ENCODE data around the gene PTPRN2.
"Not testable (repeated sequence)": the region's sequence is repeated elsewhere in the genome, so short reads cannot be mapped to it uniquely, and the experiment has no call there.

Gene PTPRN2

DNA sequence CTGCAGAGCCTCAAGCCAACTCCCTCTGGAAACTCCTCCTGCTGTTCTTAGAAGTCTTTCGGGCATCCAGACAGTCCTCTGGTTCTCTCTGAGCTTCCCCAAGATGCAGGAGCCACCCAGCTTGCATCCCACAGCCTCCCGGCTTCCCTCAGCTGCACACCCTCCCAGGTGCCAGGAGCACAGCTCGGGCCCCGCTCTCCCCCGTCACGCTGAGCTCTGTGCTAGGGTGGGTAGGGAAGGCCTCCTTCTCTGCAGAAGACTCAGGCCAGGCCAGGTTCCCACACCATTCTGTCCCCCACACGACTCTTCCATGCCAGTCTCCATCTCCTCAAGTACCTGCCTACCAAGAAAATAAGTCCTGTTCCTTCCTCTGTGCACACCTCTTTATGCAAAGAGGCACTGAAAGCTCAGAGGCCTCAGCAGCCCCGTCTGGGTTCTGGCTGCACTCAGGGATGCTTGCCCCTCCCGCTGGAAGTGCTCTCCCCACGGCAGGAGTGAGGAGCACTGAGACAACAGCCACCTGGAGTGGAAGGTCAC, 537.1 kb downstream of the PTPRN2 start:
- no peak for DNase-seq (ENCODE audit: low spot score)

DNA sequence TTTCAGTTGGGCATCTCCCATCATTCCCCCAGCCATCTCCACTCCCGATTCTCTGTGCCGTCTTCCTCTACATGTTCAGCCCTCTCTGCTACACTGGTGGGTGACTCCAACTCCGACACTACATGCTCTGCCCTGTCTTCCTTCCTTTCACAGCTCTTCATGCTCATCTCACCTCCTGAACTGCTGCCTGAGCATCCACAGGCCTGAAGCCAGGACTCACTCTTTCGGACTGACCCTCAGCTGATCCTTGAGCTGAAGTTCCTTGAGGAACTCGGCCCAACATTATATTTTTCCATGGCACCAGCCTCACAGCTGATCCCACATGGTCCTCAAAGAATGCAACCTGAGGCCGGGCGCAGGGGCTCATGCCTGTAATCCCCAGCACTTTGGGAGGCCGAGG, 538.4 kb downstream of the PTPRN2 start:
- DNase-seq (ENCODE audit: low spot score): no peak

DNA sequence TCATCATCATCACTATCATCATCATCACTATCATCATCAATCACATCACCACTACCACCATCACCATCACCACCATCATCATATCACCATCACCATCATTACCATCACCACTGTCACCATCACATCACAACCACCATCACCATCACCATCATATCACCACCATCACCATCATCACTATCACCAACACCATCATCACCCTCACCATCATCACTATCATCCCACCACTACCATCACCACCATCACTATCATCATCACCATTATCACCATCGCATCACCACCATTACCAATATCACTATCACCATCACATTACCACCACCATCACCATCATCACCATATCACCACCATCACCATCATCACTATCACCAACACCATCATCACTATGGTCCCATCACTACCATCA, 539.1 kb downstream of the PTPRN2 start:
- DNase-seq (ENCODE audit: low spot score): no peak

DNA sequence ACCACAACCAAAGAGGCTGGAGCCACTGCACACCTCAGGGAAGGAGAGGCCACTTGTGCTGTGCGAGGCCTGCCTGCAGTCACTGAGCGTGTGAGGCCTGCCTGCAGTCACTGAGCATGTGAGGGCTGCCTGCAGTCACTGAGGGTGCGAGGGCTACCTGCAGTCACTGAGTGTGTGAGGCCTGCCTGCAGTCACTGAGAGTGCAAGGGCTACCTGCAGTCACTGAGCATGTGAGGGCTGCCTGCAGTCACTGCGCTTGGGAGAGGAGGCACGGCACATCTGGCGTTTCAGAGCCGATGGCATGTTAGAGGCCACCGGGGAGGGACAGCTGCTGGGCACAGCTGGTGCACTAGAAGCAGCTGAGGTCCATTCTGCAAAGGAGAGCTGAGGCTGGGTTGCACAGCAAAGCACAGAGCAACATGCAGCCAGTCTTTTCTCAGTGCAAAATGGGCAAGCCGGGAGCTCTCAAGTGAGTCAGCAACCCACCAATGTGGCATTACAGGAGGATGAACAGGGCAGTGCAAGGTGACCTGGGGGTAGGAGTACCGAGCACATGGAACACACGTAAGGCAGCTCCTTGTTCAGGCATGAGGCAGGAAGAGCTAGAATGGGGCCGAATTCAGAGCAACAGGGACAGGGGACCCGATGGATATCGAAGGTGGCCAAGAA, 540.1 kb downstream of the PTPRN2 start:
- no peak for DNase-seq (ENCODE audit: low spot score)

DNA sequence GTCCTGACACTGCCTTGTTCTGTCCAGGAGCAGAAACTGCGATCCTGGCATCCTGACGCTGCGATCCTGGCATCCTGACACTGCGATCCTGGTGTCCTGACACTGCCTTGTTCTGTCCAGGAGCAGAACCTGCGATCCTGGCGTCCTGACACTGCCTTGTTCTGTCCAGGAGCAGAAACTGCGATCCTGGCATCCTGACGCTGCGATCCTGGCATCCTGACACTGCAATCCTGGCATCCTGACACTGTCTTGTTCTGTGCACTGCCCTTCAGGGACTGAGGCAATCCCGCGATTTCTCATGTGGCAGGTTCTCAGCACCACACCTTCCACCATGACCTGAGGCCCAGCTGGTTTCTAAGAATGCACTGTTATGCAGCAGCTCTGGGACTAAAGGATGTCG, 541.4 kb downstream of the PTPRN2 start:
- DNase-seq (ENCODE audit: low spot score): not testable (repeated sequence)

DNA sequence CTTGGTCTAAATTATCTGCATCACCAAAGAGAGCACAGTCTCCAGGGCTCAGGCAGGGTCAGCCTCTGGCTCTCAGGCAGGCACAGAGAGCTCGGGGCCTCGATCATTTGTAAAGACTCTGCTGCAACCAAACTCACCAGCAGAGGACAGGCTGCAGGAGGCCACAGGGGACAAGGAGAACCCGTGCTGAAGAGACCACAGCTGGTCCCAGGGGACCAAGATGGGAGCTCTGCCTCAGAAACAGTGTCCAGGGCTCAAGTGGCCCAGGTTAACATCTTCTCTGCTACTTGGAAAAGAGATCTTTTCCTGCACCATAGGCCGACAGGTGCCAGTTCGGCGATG, 543.2 kb downstream of the PTPRN2 start:
- no peak for DNase-seq (ENCODE audit: low spot score)

DNA sequence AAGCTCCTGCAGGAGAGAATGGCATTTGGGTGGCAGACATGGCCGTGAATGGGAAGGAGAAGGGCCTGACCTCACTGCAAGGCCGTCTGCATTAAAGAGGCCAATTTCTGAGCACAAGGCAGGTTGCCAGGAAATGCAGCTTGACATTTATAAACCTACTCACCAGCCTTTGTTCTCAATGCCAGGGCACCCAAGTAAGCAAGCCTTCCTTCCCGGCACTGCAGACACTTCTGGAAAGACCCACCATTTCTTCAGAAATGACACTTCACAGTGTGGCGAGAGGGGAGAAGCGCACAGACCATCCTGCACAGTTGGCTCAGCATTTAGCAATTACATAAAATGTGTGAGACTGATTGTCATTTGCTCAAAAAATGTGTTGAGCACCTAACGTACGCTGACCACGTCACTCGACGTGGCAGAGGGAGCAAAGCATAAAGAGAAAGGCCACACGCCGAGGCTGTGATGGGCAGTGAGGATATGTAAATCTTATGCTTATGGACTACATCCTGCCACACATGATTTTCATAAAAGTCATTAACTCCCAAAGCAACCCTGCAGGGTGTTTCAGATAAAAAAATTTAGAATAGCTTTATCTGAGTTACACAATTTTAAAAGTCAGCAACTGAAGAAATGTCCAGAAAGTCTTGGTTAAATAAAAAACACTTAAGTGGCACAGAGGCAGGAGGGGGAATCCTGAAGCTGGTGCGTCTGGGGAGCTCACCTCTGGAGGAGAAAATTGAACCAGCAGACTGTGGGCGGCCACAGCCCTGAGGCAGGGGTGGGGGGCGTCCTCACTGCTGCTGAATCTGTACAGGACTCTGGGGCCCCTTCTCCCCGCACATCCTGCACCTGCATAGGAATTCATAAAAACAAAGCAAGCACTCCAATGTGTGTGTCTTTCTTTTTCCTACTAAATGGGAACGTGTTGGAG, 543.8 kb downstream of the PTPRN2 start:
- DNase-seq (ENCODE audit: low spot score): no peak

DNA sequence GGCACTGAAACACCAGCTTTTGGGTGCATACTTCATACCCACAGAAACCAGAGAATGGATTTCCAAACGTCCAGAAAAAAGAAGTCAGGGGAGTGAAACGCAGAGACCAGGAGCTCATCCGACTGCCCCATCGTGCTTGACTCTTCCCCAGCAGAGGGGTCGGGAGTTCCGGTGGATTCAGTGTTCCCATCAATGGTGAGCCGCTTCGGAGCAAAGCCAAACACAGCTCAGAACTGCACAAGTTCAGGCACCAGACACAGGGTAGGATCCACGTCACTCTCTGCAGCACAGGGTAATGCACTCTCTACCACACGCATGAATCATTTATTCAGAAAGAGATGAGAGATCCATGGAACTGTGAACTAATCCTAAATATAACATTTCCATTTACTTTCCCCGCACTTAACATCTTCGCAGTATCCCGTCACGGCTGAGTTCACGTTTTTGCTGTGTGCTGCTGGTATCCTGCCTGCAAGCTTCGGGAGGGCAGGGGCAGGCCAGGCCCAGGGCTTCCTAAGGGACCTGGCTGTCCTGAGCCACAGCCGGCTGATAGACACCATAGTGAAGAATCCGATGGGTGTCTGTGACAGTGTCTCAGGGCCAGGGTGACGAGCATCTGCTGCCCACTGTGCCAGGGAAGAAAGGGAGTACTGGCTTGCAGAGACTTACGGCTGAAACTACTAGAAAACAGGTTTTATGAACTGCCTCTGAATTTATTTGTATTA, 545.3 kb downstream of the PTPRN2 start:
- DNase-seq (ENCODE audit: low spot score): no peak

DNA sequence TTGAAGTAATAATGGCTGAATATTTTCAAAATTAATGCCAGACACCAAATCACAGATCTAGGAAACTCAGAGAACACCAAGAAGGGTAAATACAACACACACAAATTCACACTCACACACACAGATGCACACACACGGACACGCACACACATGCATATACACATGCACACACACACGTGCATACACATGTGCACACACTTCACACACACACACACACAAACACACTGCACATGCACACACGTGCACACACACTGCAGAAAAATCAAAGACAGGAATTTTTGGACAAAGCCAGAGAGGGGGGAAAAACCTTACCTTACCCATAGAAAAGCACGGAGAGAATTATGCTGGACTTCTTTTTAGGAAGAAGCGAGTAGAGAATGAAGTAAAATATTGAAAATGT, 547.4 kb downstream of the PTPRN2 start:
- DNase-seq (ENCODE audit: low spot score): no peak

DNA sequence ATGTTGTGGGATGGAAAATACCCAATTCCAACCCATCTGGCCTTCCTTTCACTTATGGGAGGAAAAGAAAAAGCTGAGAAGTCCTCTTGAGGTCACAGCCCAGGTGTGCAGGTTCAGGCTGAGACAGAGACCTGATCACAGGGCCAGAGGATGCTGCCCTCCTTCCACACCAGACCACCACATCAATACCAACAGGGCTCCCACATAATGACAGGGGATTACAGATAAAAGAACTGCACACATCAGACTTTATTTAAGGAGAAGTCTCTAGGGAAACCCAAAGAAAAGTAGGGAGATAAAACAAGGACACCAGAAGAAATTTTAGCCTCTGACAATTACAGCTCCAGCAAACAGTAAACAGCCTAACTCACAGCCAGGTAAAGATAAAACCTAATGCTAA, 548.4 kb downstream of the PTPRN2 start:
- no peak for DNase-seq (ENCODE audit: low spot score)

DNA sequence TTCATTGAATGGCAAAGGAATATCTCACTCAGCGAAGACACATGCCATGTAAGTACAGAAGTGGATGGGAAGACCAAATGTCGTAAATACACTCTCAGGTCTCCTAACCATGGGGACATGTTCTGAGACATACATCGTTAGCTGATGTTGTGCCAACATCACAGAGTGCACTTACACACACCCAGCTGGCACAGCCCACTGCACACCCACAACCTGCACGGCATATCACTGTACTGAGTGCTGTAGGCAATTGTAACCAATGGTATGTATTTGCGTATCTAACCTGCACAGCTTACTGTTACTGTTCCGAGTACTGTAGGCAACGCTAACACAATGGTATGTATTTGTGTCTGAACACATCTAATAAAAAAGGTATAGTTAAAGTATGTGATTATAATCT, 550.4 kb downstream of the PTPRN2 start:
- DNase-seq (ENCODE audit: low spot score): no peak

DNA sequence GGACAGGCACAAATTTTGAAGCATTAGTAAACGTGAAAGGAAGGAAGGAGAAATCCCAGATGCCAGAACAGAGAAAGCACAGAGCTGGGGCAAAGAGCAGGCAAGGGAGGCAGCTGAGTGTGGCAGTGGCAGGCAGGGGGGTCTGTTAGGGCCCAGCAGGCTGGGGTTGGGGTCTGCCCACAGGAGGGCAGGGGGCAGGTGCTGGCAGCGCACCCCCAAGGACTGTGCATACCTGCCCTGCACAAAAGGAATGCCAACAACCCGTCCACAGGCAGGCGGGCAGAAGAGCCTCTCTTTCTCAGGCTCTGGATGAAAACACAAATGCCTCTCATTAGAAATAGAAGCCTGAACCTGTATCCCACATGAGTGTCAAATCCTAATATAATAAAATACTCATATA, 552.3 kb downstream of the PTPRN2 start:
- DNase-seq (ENCODE audit: low spot score): no peak

DNA sequence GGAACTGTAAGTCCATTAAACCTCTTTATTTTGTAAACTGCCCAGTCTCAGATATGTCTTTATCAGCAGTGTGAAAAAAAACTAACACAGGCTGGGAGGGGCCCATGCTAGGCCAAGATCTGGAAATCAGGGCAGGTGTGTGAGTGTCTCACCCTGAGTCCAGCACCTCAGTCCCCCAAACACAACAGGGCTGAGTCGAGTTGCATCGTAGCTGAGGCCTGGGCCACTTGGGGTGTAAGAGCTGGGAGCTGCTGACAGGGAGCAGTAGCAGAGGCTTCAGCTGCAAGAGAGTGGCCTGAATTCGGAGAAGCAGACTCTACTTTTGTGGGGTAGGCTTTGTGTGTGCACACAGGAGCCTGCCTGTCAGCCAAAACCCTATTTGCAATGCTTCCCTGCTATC, 553.1 kb downstream of the PTPRN2 start:
- no peak for DNase-seq (ENCODE audit: low spot score)

DNA sequence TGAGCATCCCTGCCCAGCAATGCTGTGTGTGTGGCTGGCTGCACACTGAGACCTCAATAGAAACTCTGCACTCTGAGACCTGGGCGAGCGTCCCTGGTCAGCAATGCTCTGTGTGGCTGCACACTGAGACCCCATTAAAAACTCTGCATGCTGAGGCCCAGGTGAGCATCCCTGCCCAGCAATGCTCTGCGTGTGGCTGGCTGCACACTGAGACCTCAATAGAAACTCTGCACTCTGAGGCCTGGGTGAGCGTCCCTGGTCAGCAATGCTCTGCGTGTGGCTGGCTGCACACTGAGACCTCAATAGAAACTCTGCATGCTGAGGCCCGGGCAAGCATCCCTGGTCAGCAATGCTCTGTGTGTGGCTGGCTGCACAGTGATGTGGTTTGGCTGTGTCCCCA, 553.7 kb downstream of the PTPRN2 start:
- DNase-seq (ENCODE audit: low spot score): not testable (repeated sequence)

DNA sequence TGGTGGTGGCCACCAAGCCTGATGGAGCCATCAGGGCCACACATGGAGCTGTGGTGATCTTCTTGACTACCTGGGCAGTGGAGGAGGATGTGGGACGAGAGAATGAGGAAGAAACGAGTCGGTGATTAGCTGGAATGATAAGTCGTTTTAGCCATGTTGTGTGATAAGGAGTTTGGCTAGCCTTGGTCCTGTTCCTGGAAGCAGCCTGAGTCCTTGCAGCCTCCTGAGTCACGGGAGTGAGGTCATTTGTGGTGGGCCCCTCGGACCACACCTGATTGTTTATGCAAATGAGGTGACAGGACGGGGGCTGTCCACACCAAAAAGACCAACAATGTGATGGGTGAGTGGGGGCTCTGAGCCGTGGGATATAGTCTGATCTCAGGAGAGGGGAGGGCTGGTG, 554.4 kb downstream of the PTPRN2 start:
- DNase-seq (ENCODE audit: low spot score): no peak

DNA sequence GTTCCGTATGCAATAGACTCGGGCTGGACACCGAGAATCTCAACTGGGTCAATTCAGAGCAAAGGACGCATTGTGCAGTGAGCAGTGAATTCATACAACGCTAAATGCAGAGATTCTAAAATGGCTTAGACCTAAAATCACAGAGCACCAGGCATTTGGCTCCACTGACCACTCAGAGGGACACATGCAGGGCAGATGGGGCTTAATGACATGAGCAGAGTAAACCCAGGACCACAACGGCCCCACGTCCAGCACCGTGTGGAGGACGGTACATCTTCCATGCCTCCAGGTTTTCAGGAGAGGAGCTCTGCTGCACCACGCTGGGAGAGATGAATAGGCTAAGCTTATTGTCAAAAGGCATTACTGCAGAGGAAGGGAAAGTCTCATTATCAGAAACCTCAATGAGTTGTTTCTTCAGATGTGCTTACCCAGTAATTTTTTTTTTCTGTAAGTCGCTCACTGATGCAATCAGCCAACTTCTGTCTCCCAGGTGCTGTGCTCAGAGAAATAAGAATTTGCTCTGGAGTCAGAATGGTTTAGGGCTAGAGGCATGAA, 555.0 kb downstream of the PTPRN2 start:
- DNase-seq (ENCODE audit: low spot score): no peak

DNA sequence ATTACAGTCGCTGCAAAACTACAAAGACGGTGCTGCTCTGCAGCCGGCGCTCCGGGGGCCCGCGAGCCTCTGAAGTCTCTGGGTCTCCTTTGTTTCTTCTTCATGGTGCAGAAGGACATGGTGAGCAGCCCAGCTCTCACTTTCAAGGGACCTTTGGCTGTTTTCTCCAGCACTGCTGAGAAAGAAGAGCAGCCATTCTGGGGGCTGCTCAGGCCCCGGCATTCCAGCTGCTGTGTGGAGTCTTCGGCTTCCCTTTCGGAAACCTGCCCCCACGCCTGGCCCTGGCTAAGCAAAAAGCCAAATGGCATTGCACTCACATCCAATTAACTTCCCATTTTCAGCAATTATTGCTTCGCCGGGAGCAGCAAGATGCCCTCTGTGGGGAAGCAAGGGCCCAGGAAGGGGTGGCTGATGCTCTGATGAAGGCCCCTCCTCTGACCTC, 555.7 kb downstream of the PTPRN2 start:
- DNase-seq (ENCODE audit: low spot score): no peak

DNA sequence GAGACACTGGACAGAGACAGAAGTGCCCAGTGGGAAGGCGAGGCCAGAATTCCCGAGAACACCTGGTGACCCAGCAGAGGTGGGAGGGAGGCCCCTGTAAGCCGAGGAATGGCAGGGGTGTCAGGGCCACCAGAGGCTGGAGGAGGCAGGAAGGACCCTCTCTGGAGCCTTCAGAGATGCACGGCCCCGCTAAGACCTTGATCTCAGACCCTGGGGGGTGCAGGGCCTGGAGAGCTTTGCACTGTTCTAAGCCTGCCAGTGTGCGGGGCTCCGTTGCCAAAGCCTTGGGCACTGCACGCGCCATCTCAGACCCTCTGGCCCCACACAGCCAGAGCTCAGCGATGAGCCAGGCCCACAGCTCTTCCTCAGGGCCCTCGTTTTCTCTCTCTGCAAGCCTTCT, 557.1 kb downstream of the PTPRN2 start:
- DNase-seq (ENCODE audit: low spot score): no peak

DNA sequence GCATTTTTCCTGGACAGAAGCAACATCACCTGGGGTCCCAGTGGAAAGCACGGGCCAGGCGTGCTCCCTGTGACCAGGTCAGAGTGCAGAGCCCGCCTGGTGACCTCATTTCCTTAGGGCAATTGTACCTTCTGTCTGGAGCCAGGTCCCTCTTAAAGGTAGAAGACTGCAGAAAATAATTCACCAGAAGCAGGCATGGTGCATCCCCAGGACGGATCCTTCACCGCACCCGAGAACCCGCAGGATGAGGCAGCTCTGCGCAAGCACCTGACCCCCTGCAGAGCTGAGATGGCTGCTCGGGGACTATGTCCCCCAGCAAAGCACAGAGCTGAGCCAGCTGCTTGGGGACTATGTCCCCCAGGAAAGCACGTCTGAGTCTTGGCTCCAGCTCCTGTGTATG, 557.6 kb downstream of the PTPRN2 start:
- DNase-seq (ENCODE audit: low spot score): no peak

DNA sequence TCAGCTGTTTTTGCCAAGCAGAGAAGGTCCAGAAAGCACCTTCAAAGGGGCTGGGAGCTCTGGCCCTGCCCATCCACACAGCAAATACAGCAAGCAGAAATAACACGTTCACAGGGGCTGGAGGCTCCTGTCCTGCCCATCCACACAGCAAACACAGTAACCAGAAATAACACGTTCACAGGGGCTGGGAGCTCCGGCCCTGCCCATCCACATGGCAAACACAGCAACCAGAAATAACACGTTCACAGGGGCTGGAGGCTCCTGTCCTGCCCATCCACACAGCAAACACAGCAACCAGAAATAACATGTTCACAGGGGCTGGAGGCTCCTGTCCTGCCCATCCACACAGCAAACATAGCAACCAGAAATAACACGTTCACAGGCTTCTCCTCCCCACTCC, 558.1 kb downstream of the PTPRN2 start:
- no peak for DNase-seq (ENCODE audit: low spot score)

DNA sequence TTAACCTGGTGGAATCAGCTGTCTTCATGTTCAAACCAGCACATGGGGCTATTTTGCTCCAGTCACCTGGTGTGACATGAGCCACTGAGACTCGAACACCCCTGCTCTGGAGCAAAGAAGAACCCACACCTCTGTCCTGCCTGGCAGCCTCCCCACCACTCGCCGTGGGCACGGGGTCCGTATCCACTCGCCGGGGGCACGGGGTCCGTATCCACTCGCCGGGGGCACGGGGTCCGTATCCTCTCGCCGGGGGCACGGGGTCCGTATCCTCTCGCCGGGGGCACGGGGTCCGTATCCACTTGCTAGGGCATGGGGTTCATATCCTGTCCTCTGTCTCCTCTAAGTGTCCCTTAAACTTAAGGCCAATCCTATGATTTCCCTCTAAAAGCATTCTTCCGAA, 558.7 kb downstream of the PTPRN2 start:
- DNase-seq (ENCODE audit: low spot score): no peak

DNA sequence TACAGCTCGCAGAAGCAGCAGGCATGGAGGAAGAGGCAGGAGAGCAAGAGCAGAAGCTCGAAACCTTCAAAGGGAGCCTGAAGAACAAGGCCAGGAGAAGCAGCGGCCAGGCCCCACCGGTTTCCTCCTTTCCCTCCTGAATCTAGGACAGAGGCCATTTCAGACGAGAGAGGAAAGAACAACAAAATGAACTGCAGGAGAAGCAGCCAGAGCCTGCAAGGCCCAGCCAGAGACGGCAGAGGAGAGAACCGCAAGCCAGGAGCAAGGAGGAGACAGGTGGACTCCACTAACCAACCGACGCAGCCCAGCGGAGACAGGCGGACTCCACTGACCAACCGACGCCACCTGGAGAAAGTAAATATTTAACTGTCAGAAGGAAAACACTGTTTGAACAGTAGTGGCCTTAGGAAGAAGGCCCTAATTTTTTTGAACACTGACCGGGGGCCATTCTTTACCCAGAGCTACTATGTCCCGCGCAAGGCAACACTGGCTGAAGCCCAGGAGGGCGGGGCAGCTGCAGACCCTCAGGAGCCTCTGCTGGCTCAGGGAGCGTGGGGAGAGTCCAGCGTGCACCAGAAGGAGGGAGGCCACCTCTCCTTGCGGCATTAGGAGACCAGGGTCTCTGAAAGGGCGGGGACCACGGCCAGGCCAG, 559.2 kb downstream of the PTPRN2 start:
- DNase-seq (ENCODE audit: low spot score): no peak
